Heart right ventricle (tissue), 16 donors: ENCODE results near the gene PODXL. TPM values are rescaled to one million over a fixed set of nuclear protein-coding genes. Genes with fewer than 3 reads are reported as not detected.
A peak's percentile ranks its signal among the peaks of the same experiment; 100 is the strongest.
"Not testable (repeated sequence)": the region's sequence is repeated elsewhere in the genome, so short reads cannot be mapped to it uniquely, and the experiment has no call there.

Experiments
- ATAC-seq, 8 donors: fragments of 200-7000 bp; cut with Tn5 transposase; one replicate each; pipeline ENCODE4 v1.9.1; 2020; ENCODE audit warnings: mild to moderate bottlenecking in 8 of 8, moderate library complexity in 8 of 8, moderate number of reproducible peaks in 1 of 8
- DNase-seq, 2 donors: peaks; one replicate each; pipeline ENCODE4 v3.0.0-alpha.2; 2020
- H3K27ac ChIP-seq, 10 donors: fragments of 200-600 bp; sonication (generic) in 2 of 10; one replicate each; pipeline versions ENCODE4 v1.5.0 to v1.8.0; 2020 to 2022; ENCODE audit warnings: mild to moderate bottlenecking in 3 of 10
- H3K27me3 ChIP-seq, 7 donors: fragments of 200-600 bp; one replicate each; pipeline ENCODE4 v1.8.0; 2021 to 2022; ENCODE audit warnings: mild to moderate bottlenecking in 2 of 7
- H3K36me3 ChIP-seq, 9 donors: fragments of 200-600 bp; sonication (generic) in 1 of 9; one replicate each; pipeline versions ENCODE4 v1.5.0 to v1.8.0; 2020 to 2022; ENCODE audit warnings: mild to moderate bottlenecking in 2 of 9
- H3K4me1 ChIP-seq, 9 donors: fragments of 200-600 bp; sonication (generic) in 1 of 9; one replicate each; pipeline versions ENCODE4 v1.5.0 to v1.8.0; 2020 to 2022; ENCODE audit warnings: mild to moderate bottlenecking in 4 of 9
- H3K4me3 ChIP-seq, 10 donors: fragments of 200-600 bp; sonication (generic) in 2 of 10; one replicate each; pipeline versions ENCODE4 v1.5.0 to v1.8.0; 2020 to 2022; ENCODE audit warnings: mild to moderate bottlenecking in 7 of 10, moderate library complexity in 2 of 10
- H3K9me3 ChIP-seq, 11 donors: fragments of 200-600 bp in 10 of 11; sonication (generic) in 2 of 11; one replicate each; pipeline versions ENCODE4 v1.5.0 to v1.8.0; 2013 to 2022; ENCODE audit warnings: mild to moderate bottlenecking in 2 of 11, control low read depth in 1 of 11, moderate library complexity in 1 of 11
- CTCF ChIP-seq, 9 donors: fragments of 200-600 bp; sonication (generic) in 2 of 9; IDR thresholded peaks; one replicate each; pipeline versions ENCODE4 v1.5.0 to v1.8.0; 2021 to 2022; ENCODE audit warnings: antibody characterized with exemption in 9 of 9, mild to moderate bottlenecking in 5 of 9, moderate library complexity in 1 of 9
- WGBS, 2 donors: extraction: QIAGEN DNeasy Blood & Tissue Kit; methylation state at CpG; one replicate each; pipeline ENCODE4 v1.1.7; 2013; ENCODE audit warnings: inconsistent platforms in 1 of 2; 5-methylcytosine and 5-hydroxymethylcytosine counted together
- intact Hi-C, 10 donors: fragments of 100-400 bp; cut with DNase I; formaldehyde crosslinking; loops; one replicate each; pipeline versions ENCODE4 v1.11.1 to v1.14.2; 2022
- polyA plus RNA-seq, 2 donors: library from polyadenylated mRNA; stranded (reverse); fragments of 200-250 nt; gene quantifications; one replicate each; pipeline ENCODE4 v1.2.3, GENCODE V29; 2013
- total RNA-seq, 10 donors: library from RNA; stranded (reverse); fragmentation: NEBNext Ultra II Directional in 3 of 10; extraction: Animal tissue kit (Norgen Biotek cat#: 25700) in 3 of 10; gene quantifications; one replicate each; pipeline versions ENCODE4 v1.2.1 to v1.2.4, GENCODE V29; 2021 to 2023
- donor health status: Arrhythmogenic right ventricular cardiomyopathy.
- donor health status: ischemic (EF 13 %, LVEDD 7.1; RV severe dilation, severe dysfunction).
- donor health status: healthy with polysubstance abuse.
- donor health status: DM: no; HTN: yes; CAD: no.
- donor health status: DM: no; HTN: no; CAD: no.
- donor health status: ischemic (EF 25% LVEDD 6.9; RV normal size, moderate dysfunction).
- donor health status: ischemic (EF 25% LVEDD 5.7; RV mildly dilated, moderate dysfunction).
- donor health status: healthy.
- donor health status: DM: yes; HTN: yes; CAD: no.
- donor health status: Ischemic cardiomyopathy.
- donor health status: ischemic (EF 35%, LVEDD 5.7; RV mildly dilated, moderate dysfunction).
- donor health status: nonischemic (EF 11% LVEDD 7.7; RV severe dilation, severe dysfunction).
- donor health status: DM: yes; HTN: yes; CAD: no.
- donor health status: PGD.
- donor health status: ischemic (EF 29% LVEDD 5.4; RV normal size, mild dysfunction).
- donor health status: nonischemic (EF 23%, LVEDD 6.1; RV moderate dilation, normal function).

PODXL gene
- total and polyA plus RNA-seq, 12 donors: 34.4 to 162 (median 65.2) TPM

- peak overlapping the region in 6 of 10 donors; percentile 23 to 60 (median 46) for H3K27ac ChIP-seq
- H3K4me3 ChIP-seq: peak overlapping the region in 1 of 10 donors; percentile 11
- H3K36me3 ChIP-seq: peaks cover 0 to 86% (median 23%) of the 10 kb centered on the region in 9 donors
- DNase-seq (peak; percentile 83 to 87), ATAC-seq (peak; percentile 57 to 77 (median 73))
- H3K9me3 ChIP-seq: no peaks in the 10 kb centered on the region
- WGBS, 2 donors: 19 to 23% methylated on average over 14 of the region's 14 CpGs
- no peaks in the 10 kb centered on the region for H3K27me3 ChIP-seq
- TF ChIP-seq CTCF (IDR thresholded peaks at IDR 0.05): peak; percentile 90 to 98 (median 94)
- peaks cover 20 to 77% (median 53%) of the 10 kb centered on the region in 9 donors for H3K4me1 ChIP-seq
- intact Hi-C loops: loop anchor here in 9 of 10 donors (1.0 to 10.0 kb wide), 5 partner anchors 35 to 393 kb away; no protein-coding TSS in a partner anchor
Measured at GRCh38 chr7:131507592-131508331, 48.7 kb downstream of the PODXL start.

- H3K9me3 ChIP-seq: no peaks in the 10 kb centered on the region
- peak overlapping the region in 2 of 10 donors; percentile 23 to 46 for H3K27ac ChIP-seq
- no peak for TF ChIP-seq CTCF (IDR thresholded peaks at IDR 0.05)
- no peak overlapping the region for H3K4me3 ChIP-seq
- WGBS, 2 donors: 83 to 84% methylated on average over 18 of the region's 18 CpGs
- ATAC-seq: no peak
- intact Hi-C loops: loop anchor here in 5 of 10 donors (5.0 to 10.0 kb wide), 3 partner anchors 36 to 392 kb away; no protein-coding TSS in a partner anchor
- H3K4me1 ChIP-seq: peaks cover 19 to 77% (median 45%) of the 10 kb centered on the region in 9 donors
- H3K36me3 ChIP-seq: peaks cover 0 to 98% (median 23%) of the 10 kb centered on the region in 9 donors
- no peak for DNase-seq
- H3K27me3 ChIP-seq: no peaks in the 10 kb centered on the region
Measured at GRCh38 chr7:131506597-131506996, 49.8 kb downstream of the PODXL start.

GRCh38 chr7:131505636-131506557, 50.5 kb downstream of the PODXL start:
- no peak for TF ChIP-seq CTCF (IDR thresholded peaks at IDR 0.05)
- 86 to 90% methylated on average over 30 of the region's 30 CpGs for WGBS, 2 donors
- ATAC-seq: no peak

GRCh38 chr7:131505037-131505620, 51.3 kb downstream of the PODXL start:
- H3K27me3 ChIP-seq, H3K4me3 ChIP-seq, DNase-seq, ATAC-seq, H3K9me3 ChIP-seq: not testable (repeated sequence)
- Histone ChIP-seq H3K36me3 (peaks cover 0 to 100% (median 23%) of the 10 kb centered on the region in 9 donors), H3K4me1 (peaks cover 16 to 66% (median 44%) of the 10 kb centered on the region in 9 donors), H3K27ac (peak overlapping the region in 2 of 10 donors; percentile 2 to 15)
- intact Hi-C loops: loop anchor here in 5 of 10 donors (5.0 to 10.0 kb wide), 3 partner anchors 37 to 390 kb away; no protein-coding TSS in a partner anchor
- WGBS, 2 donors: 92% methylated on average over 8 of the region's 8 CpGs

More at GRCh38 chr7:131505636-131506557, 50.5 kb downstream of the PODXL start:
- H3K27me3 ChIP-seq: no peaks in the 10 kb centered on the region
- H3K36me3 ChIP-seq: peaks cover 0 to 100% (median 23%) of the 10 kb centered on the region in 9 donors
- no peaks in the 10 kb centered on the region for H3K9me3 ChIP-seq
- intact Hi-C loops: loop anchor here in 5 of 10 donors (5.0 to 10.0 kb wide), 3 partner anchors 36 to 391 kb away; no protein-coding TSS in a partner anchor
- DNase-seq: no peak
- H3K4me1 ChIP-seq: peaks cover 16 to 71% (median 41%) of the 10 kb centered on the region in 9 donors
- peak overlapping the region in 1 of 10 donors; percentile 15 for H3K27ac ChIP-seq
- H3K4me3 ChIP-seq: no peak overlapping the region
